ENCODE data around the gene KANK2.

GRCh38 chr19:11148001-11148400 is 49.3 kb downstream of the KANK2 start:
- TF ChIP-seq, protein P1, sequence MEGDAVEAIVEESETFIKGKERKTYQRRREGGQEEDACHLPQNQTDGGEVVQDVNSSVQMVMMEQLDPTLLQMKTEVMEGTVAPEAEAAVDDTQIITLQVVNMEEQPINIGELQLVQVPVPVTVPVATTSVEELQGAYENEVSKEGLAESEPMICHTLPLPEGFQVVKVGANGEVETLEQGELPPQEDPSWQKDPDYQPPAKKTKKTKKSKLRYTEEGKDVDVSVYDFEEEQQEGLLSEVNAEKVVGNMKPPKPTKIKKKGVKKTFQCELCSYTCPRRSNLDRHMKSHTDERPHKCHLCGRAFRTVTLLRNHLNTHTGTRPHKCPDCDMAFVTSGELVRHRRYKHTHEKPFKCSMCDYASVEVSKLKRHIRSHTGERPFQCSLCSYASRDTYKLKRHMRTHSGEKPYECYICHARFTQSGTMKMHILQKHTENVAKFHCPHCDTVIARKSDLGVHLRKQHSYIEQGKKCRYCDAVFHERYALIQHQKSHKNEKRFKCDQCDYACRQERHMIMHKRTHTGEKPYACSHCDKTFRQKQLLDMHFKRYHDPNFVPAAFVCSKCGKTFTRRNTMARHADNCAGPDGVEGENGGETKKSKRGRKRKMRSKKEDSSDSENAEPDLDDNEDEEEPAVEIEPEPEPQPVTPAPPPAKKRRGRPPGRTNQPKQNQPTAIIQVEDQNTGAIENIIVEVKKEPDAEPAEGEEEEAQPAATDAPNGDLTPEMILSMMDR (IDR thresholded peaks at IDR 0.05; ENCODE audit: borderline replicate concordance, extremely low read depth, low read length, poor library complexity, severe bottlenecking), result no peak
- TF ChIP-seq EZH2 (IDR thresholded peaks at IDR 0.05; ENCODE audit: borderline replicate concordance, low read depth, low read length, severe bottlenecking), result no peak
